Hematopoietic multipotent progenitor cell treated with erythropoietin and hydrocortisone succinate and interleukin-3 and kit ligand, for 17 days (in vitro differentiated cells): Measurements from ENCODE around the gene CALML4.
"Not testable (repeated sequence)": the region's sequence is repeated elsewhere in the genome, so short reads cannot be mapped to it uniquely, and the experiment has no call there.

ENCODE experiments used
- DNase-seq: peaks from one replicate; pipeline ENCODE4 v3.0.0-alpha.2; 2015; ENCODE audit warnings: low spot score

The CALML4 gene

GRCh38 chr15:68208136-68208535 lies 3.0 kb upstream of the CALML4 start:
- no peak for DNase-seq

DNA sequence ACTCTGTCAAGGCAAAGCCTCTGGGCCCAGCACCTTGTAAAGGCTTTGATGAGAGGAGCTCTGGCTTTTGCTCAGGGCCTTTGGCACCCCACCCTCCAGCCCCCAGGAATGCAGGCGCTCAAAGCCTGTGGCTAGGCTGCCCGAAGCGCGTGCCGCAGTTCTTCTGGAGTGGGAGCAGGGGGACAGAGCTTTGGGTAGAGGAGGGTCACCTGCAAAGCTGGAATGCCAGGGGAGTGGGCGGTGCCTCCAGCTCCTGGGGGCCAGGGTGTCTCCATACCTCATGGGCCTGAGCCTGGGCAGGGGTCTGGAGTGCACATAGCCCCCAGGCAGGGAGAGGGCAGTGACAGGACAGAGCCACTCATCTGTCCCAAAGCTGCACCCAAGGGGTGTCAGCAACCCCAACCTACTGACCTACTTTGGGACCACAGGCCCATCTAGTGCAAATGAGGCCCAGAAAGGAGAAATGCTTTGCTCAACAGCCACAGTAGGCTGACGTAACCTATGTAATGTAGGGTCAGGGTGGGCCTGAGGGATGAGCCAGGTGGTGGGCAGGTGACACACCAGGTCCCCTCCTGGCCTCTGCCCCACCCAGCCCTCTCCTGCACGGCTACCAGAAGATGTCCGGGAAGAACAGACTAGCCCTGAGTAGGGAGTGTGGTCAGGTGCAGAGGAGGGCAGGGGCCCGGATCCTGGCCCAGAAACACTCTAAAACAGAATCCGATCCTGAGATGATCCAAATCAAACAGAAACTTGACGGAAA lies 2.2 kb upstream of the CALML4 start:
- DNase-seq = no peak

DNA sequence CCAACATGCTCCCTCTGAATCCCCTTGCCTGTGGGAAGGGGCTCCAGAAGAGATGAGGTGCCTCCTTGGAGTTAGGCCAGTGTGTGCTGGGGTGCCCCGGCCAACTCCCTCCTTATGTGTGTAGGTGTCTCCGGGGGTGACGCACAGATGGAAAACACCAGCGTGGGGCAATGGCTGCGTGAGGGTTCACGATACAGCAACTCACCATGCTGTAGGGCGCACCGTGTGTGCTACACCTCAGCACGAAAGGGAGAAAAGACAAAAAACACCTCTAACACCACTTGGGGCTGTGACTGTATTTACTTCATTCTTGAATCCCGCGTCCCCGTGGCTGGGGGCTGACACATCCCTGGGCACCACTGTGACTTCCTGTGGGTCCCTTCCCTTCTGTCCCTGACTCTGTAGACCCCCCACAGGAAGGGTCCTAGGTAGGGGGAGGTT lies 1.6 kb upstream of the CALML4 start:
- no peak for DNase-seq

DNA sequence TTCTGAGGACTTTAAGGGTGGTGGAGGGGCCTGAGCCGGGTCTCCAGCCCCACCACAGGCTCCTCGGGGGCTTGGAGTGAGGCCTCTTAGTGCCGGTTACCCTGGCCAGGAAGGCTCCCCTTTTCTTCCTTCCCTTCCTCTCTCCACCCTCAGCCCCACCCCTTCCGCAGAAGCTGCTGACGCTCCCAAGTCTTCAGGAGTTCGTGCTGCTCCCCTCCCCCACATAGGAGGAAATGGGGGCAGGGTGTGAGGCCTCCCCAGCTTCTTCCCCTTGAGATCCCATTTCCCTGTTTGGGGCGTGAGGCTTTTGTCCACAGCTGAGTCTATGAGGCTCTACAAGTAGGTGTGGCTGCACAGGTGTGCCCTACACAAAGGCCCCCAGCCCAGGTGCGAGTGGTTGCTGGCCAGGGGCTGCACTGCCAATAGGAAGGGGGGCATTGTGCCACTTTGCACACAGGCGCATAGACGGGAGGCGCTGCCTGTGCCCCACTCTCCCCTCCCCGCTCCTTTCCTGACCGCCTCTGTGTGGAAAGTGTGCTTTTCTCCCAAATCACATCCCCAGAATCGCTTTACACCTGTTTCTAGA lies 915 bp upstream of the CALML4 start:
- DNase-seq = no peak

DNA sequence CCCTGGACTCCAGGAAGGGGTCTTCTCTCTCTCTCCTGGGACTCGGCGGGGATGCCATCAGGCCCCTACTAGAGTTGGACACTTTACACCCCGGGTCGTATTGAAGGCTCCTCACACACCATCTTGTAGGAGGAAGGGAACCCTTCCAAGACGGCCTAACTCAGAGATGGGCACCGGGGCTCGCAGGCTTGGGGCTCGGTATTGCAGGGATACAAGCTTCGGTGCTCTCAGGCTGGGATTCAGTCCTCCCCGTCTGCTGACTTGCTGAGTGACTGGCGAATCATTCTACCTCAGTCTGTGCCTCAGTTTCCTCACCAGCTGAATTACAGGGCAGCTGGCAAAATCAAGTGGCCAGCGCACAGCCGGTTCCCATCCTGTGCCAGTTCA lies 419 bp upstream of the CALML4 start:
- no peak for DNase-seq

- no peak for DNase-seq
Observed at GRCh38 chr15:68204361-68204760, 771 bp downstream of the CALML4 start.

- DNase-seq = no peak
Observed at GRCh38 chr15:68203956-68204355, 1.2 kb downstream of the CALML4 start.

GRCh38 chr15:68203486-68203885 lies 1.6 kb downstream of the CALML4 start:
- no peak for DNase-seq

- not testable (repeated sequence) for DNase-seq
Observed at GRCh38 chr15:68202994-68203393, 2.1 kb downstream of the CALML4 start.

DNA sequence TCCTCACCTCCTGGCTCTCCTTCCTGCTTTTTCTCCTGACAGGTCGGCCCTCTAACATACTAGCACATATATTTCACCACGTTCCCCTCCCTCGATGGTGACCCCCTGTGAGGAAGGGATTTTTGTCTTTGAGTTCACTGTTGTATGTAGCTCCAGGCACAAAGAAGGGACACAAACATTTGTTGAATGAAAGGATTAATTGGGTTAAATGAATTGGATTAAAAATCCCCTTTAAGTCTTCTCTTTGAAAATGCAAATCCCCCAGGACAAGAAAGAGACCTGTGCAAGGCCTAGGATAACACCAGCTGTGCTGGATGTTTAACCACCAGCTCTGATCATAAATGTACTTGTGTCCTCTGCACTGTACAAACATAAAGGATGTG lies 3.3 kb downstream of the CALML4 start:
- DNase-seq = no peak

- DNase-seq = no peak
Observed at GRCh38 chr15:68201153-68201878, 3.8 kb downstream of the CALML4 start.

DNA sequence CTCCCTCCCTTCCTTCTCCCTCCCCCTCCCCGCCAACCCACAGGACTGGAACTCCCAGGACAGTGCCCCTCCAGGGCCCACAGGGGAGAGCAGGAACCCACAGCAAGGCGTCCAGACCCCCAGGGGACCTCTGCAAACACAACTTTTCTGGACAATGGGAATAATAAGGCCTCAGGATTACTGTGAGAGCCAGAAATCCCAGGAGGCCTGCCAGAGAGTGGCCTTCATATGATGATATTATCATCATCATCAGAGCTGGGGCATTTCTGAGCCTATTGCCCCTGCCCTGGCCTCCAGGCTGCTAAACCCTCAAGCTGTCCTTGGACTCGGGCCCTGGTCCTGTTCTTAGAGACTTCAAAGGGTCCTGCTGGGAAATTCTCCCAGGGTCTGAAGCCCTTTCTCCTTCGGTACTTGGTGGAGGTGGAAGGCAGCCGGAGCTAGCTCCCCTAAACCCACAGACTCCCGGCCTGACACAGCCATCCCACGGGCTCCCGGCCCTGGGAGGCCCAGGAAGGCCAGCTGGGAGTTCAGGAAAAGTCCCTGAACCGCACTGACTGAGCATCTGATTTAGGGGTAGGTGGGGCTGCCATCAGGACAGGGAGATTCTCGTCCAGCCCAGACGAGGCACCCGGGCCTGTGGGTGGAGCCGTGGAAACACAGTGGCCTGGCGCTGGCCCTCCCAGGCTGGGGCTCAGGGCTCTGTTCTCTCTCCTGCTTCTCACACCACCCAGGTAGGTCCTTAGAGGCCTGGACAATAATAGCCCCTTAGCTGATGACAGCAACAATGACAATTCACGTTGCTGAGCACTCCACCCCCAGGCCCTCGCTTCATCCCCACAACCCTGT lies 4.9 kb downstream of the CALML4 start:
- DNase-seq = no peak

- no peak for DNase-seq
Observed at GRCh38 chr15:68199340-68199739, 5.8 kb downstream of the CALML4 start.

- no peak for DNase-seq
Observed at GRCh38 chr15:68197661-68198437, 7.3 kb downstream of the CALML4 start.

DNA sequence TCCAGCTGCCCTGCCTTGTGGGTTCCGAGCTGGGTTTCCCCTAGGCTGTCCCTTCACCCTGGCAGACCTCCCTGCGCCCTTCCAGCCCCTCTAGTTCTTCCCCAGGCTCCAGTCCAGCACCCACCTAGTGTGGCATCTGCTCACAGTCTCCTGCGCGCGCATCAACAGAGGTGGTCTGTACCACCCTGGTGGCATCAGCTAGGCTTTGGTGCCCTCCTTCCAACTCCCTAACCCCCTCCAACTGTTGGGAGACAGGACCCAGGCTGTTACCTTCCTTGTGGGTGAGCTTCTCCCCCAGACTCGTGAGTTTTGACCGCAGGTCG lies 8.0 kb downstream of the CALML4 start:
- no peak for DNase-seq

DNA sequence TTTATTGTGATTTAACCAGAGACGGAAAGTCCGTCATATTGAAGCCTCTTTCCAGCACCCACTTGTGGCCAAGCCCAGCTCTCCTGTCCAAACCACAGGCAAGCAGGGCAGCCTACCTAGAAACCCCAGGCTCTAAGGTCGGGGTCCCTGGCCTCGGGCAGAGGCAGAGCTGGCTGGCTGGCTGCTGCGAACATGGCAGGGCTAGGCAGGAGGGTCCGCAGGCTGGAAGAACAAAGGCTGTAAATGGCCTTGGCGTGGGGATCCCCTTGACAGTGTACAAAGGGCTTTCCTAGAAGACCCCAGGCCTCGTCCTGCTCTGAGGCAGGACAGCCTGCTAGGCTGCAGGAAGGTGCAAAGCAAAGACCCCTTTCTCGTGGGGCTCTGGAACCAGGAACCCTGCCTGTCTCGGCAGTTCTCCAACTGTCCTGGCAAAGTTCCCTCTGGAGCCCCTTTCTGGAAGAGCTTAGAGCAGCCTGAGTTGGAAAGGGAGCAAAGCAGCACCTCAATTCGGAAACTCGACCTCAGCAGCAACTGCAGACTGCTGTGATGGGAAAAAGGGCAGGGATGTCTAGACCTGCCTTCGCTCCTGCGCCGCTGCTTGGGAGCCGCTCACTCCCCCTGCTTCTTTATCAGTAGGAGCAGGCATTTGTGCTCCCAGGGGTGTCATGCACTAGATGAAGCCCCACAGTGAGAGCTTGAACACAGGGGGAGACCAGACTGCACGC lies 8.5 kb downstream of the CALML4 start:
- DNase-seq = no peak

DNA sequence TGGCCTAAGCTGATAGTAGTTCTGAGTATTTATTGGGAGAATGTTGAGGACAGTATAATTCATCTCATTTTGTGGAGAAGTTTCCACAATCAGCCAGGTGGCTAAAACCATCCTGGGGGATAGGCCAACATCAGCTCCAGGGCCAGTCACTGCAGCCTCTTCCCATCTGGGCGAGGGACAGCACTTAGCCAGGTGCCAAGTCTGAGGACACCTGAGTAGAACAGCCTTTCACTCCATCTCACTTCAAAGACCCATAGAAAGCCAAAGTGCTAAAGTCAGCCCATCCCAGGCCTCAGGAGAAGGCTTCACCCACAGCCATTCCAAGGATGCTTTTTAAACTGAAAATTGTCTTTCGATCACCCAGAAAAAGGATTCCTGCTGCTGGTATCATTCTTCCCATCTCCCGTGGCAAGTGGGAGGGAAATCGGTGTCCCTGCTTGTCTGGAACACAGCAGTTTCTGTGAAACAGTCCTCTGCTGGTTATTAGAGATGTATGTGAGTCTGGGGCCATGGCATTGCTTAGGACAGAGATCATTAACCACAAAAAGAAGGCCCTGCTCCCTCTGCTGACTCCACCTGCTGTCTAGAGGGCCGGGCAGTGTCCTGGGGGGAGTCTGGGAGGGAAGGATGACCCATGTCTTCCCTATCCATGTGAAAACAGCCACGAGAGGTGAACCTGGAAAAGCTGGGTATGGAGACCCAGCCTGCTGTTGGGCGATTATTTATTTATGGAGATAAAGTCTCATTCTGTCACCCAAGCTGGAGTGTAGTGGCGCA lies 9.6 kb downstream of the CALML4 start:
- no peak for DNase-seq

DNA sequence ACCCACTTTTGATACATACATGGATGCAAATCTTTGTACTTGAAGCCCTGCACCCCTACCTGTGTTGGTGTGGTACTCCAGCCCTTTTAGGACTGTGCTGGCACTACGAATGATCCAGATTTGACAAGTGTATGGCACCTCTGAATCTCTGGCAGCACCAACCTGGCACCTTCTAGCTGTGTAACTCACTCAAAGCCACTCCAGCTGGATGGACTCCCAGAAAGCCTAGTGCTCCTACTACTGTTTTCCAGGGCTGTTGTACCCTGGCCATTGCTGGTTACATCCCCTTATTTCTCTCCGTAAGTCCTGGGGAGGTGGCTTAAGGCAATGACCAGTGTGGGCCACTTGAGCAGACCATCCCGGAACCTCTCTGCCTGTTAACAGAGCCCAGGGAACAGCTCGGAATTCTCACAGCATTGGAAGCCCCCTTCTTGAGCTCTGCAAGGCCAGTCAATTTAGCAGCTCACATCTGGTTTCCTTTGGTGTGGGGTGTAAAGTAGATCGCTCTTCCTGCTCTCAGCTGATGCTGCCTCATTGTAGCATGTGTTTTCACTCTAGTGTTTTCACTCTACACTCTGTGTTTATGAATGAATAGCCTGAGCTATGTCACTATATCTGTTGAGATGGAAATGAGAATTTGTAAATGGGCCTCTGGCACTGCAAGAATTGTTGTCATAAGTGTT lies 12.2 kb downstream of the CALML4 start:
- DNase-seq = no peak

DNA sequence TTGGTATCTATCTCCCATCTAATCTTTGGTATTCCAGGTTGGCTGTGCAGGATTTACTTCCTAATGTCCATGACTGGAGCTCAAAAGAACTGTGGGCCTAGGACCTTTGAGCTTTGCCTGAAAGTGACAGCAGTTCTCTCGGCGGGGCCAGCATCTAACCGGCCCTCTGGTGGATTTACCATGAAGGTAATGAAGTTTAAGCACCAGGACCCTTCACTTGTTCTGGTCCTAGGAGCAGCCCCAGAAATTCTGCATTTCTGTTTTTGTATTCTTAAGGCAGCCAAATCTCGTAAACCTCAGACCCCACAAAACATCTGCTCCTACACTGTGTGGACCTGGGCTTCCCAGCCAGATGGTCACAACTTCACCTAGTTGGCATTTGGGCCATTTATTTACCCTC lies 13.0 kb downstream of the CALML4 start:
- no peak for DNase-seq

GRCh38 chr15:68191555-68191954 lies 13.6 kb downstream of the CALML4 start:
- no peak for DNase-seq
